Panc1 (cell line): ENCODE data around the gene ELOF1. TPM values are rescaled to one million over a fixed set of nuclear protein-coding genes. Genes with fewer than 3 reads are reported as not detected.

Experiments
- ATAC-seq: fragments of 200-7000 bp; cut with Tn5 transposase; 2 replicates; pipeline ENCODE4 v1.9.1; 2020; ENCODE audit warnings: mild to moderate bottlenecking, moderate library complexity
- BruUV-seq: library from RNA; stranded (reverse); fragments of 400-500 nt; replicated peaks from 2 replicates; lab custom pipeline; 2021; lab: Mats Ljungman, UMichigan
- CTCF ChIA-PET: fragments of 300-600 bp; sonication (Branson Sonifier 250); formaldehyde crosslinking; loops from one replicate; lab custom pipeline; 2022; ENCODE audit warnings: antibody characterized with exemption; lab: Charles Lee
- POLR2A ChIA-PET: fragments of 300-600 bp; sonication (Branson Sonifier 250); formaldehyde crosslinking; loops from one replicate; lab custom pipeline; 2022; ENCODE audit warnings: antibody characterized with exemption; lab: Charles Lee
- DNase-seq: peaks from one replicate; pipeline ENCODE4 v3.0.0-alpha.2; 2010; ENCODE audit warnings: low read depth, low spot score
- H3K27ac ChIP-seq: 2 replicates; pipeline ENCODE4 v1.5.1; 2011; ENCODE audit warnings: mild to moderate bottlenecking, low read length, inconsistent platforms
- H3K27me3 ChIP-seq: fragments of 200-500 bp; sonication (Bioruptor generic); 2 replicates; pipeline ENCODE4 v1.6.0; 2014; ENCODE audit warnings: low read length, inconsistent platforms; ENCODE audit not compliant: control insufficient read depth, insufficient read depth
- H3K36me3 ChIP-seq: fragments of 200-500 bp; sonication (Bioruptor generic); 2 replicates; pipeline ENCODE4 v1.5.1; 2014; ENCODE audit warnings: inconsistent platforms, mild to moderate bottlenecking, low read length, moderate library complexity; ENCODE audit not compliant: control insufficient read depth, insufficient read depth
- H3K4me1 ChIP-seq: 2 replicates; pipeline ENCODE4 v1.5.1; 2011; ENCODE audit warnings: inconsistent platforms, mild to moderate bottlenecking, low read length, moderate library complexity; ENCODE audit not compliant: control insufficient read depth, insufficient read depth
- H3K4me3 ChIP-seq, 2 experiments: 2 replicates each; pipeline ENCODE4 v1.5.1; 2011 to 2012; ENCODE audit warnings: low read depth in 2 of 2, low read length in 2 of 2, mild to moderate bottlenecking in 2 of 2, inconsistent platforms in 1 of 2, moderate library complexity in 1 of 2
- H3K9me3 ChIP-seq: fragments of 200-500 bp; sonication (Bioruptor generic); 2 replicates; pipeline ENCODE4 v1.5.1; 2014; ENCODE audit warnings: low read depth, mild to moderate bottlenecking, inconsistent platforms, low read length, moderate library complexity; ENCODE audit not compliant: control insufficient read depth, insufficient read depth
- POLR2AphosphoS5 ChIP-seq: IDR thresholded peaks from 2 replicates; pipeline ENCODE4 v1.6.1; 2012; ENCODE audit warnings: mild to moderate bottlenecking, low read depth, low read length, moderate library complexity
- SIN3A ChIP-seq: IDR thresholded peaks from 2 replicates; pipeline ENCODE4 v1.6.1; 2012; ENCODE audit warnings: low read depth, mild to moderate bottlenecking, low read length, moderate library complexity, borderline replicate concordance; ENCODE audit not compliant: insufficient read depth
- TCF7L2 ChIP-seq: IDR thresholded peaks from 2 replicates; pipeline ENCODE4 v1.6.1; 2011; ENCODE audit warnings: mild to moderate bottlenecking, low read depth, low read length, inconsistent platforms
- in situ Hi-C: cut with HindIII; loops from 2 replicates; pipeline ENCODE4 v1.10.0; 2016; ENCODE audit warnings: low sequenced_read_pairs, low pct_unique_long_range_greater_than_20kb
- intact Hi-C: fragments of 100-400 bp; cut with micrococcal nuclease; formaldehyde crosslinking; loops from one replicate; pipeline ENCODE4 v1.10.0; 2022; ENCODE audit not compliant: unreplicated experiment
- total RNA-seq: library from RNA; stranded (reverse); gene quantifications from one replicate; pipeline ENCODE4 v1.2.1, GENCODE V29; 2021; ENCODE audit not compliant: unreplicated experiment
- TF ChIP-seq, protein P1 (sequence below), 2 experiments: IDR thresholded peaks; 2 replicates each; pipeline ENCODE4 v1.6.1; 2011 to 2012; ENCODE audit warnings: low read depth in 2 of 2, control low read depth in 1 of 2, low read length in 1 of 2, mild to moderate bottlenecking in 1 of 2, moderate library complexity in 1 of 2; ENCODE audit not compliant: insufficient read depth in 1 of 2
- TF ChIP-seq, protein P2 (sequence below): fragments of 450-650 bp; IDR thresholded peaks from 2 replicates; pipeline ENCODE4 v1.5.1; 2017; ENCODE audit warnings: mild to moderate bottlenecking

Gene ELOF1
- total RNA-seq, 1 experiment from 2014 or later, result 62.2 TPM

- Histone ChIP-seq H3K9me3 (no peaks in the 10 kb centered on the region), H3K27me3 (no peaks in the 10 kb centered on the region), H3K4me1 (peaks cover 3% of the 10 kb centered on the region; the same call in 1 of the 2 replicates), H3K27ac (no peak overlapping the region), H3K36me3 (no peaks in the 10 kb centered on the region), H3K4me3 (no peak overlapping the region)
- ChIA-PET CTCF (no interaction called here), POLR2A (interaction anchor here (0.7 kb wide), 1 partner anchor 11 kb away, joined by 6 read pairs; no protein-coding TSS in a partner anchor)
- TF ChIP-seq, protein P1, sequence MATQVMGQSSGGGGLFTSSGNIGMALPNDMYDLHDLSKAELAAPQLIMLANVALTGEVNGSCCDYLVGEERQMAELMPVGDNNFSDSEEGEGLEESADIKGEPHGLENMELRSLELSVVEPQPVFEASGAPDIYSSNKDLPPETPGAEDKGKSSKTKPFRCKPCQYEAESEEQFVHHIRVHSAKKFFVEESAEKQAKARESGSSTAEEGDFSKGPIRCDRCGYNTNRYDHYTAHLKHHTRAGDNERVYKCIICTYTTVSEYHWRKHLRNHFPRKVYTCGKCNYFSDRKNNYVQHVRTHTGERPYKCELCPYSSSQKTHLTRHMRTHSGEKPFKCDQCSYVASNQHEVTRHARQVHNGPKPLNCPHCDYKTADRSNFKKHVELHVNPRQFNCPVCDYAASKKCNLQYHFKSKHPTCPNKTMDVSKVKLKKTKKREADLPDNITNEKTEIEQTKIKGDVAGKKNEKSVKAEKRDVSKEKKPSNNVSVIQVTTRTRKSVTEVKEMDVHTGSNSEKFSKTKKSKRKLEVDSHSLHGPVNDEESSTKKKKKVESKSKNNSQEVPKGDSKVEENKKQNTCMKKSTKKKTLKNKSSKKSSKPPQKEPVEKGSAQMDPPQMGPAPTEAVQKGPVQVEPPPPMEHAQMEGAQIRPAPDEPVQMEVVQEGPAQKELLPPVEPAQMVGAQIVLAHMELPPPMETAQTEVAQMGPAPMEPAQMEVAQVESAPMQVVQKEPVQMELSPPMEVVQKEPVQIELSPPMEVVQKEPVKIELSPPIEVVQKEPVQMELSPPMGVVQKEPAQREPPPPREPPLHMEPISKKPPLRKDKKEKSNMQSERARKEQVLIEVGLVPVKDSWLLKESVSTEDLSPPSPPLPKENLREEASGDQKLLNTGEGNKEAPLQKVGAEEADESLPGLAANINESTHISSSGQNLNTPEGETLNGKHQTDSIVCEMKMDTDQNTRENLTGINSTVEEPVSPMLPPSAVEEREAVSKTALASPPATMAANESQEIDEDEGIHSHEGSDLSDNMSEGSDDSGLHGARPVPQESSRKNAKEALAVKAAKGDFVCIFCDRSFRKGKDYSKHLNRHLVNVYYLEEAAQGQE (IDR thresholded peaks at IDR 0.05; ENCODE audit: insufficient read depth in 1 of 2, low read depth in 2 of 2, low read length in 1 of 2), result no peak
- TF ChIP-seq POLR2AphosphoS5 (no peak), TCF7L2 (no peak), SIN3A (no peak)
- TF ChIP-seq, protein P2, sequence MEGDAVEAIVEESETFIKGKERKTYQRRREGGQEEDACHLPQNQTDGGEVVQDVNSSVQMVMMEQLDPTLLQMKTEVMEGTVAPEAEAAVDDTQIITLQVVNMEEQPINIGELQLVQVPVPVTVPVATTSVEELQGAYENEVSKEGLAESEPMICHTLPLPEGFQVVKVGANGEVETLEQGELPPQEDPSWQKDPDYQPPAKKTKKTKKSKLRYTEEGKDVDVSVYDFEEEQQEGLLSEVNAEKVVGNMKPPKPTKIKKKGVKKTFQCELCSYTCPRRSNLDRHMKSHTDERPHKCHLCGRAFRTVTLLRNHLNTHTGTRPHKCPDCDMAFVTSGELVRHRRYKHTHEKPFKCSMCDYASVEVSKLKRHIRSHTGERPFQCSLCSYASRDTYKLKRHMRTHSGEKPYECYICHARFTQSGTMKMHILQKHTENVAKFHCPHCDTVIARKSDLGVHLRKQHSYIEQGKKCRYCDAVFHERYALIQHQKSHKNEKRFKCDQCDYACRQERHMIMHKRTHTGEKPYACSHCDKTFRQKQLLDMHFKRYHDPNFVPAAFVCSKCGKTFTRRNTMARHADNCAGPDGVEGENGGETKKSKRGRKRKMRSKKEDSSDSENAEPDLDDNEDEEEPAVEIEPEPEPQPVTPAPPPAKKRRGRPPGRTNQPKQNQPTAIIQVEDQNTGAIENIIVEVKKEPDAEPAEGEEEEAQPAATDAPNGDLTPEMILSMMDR, result no peak
- BruUV-seq, result no TSS peak
- intact Hi-C loops (no loop called here), in situ Hi-C loops (no loop called here)
- no peak for ATAC-seq
- DNase-seq, result no peak
Observed at GRCh38 chr19:11506967-11507366, 52.1 kb downstream of the ELOF1 start.

- ATAC-seq (peak; percentile 61), DNase-seq (no peak)
- Histone ChIP-seq H3K4me1 (peaks cover 3% of the 10 kb centered on the region; the same call in 1 of the 2 replicates), H3K27me3 (no peaks in the 10 kb centered on the region), H3K4me3 (peak overlapping the region; percentile 58 to 81), H3K27ac (peak overlapping the region; percentile 79), H3K36me3 (no peaks in the 10 kb centered on the region), H3K9me3 (no peaks in the 10 kb centered on the region)
- BruUV-seq, result no TSS peak
- intact Hi-C loops (no loop called here), in situ Hi-C loops (no loop called here)
- POLR2A ChIA-PET, result interaction anchor here (0.7 kb wide), 1 partner anchor 12 kb away, joined by 6 read pairs; no protein-coding TSS in a partner anchor
- CTCF ChIA-PET, result no interaction called here
- TF ChIP-seq, protein P1 (IDR thresholded peaks at IDR 0.05; ENCODE audit: insufficient read depth in 1 of 2, low read depth in 2 of 2, low read length in 1 of 2), result no peak
- TF ChIP-seq, protein P2, result no peak
- no peak for TF ChIP-seq TCF7L2
- no peak for TF ChIP-seq POLR2AphosphoS5
- no peak for TF ChIP-seq SIN3A
Observed at GRCh38 chr19:11506101-11506555, 52.9 kb downstream of the ELOF1 start.
